HepG2 (cell line): ENCODE results near the gene UBE2O. TPM values are rescaled to one million over a fixed set of nuclear protein-coding genes. Genes with fewer than 3 reads are reported as not detected.
A peak's percentile ranks its signal among the peaks of the same experiment; 100 is the strongest.

Experiments
- NFIC ChIP-seq: IDR thresholded peaks from 2 replicates; pipeline ENCODE4 v1.6.1; 2012; ENCODE audit warnings: mild to moderate bottlenecking, low read length, inconsistent platforms
- RBFOX2 ChIP-seq: fragments of 200-400 bp; formaldehyde crosslinking; IDR thresholded peaks from 2 replicates; pipeline ENCODE4 v1.6.1; 2017; ENCODE audit warnings: low read depth, mild to moderate bottlenecking, low read length
- SP5 ChIP-seq: IDR thresholded peaks from 2 replicates; pipeline ENCODE4 v1.6.1; 2016; ENCODE audit warnings: low read depth, borderline replicate concordance
- polyA plus RNA-seq, 8 experiments: library from polyadenylated mRNA; depleted of rRNA in 3 of 8; stranded (reverse) in 7 of 8; unstranded in 1 of 8; fragments of >200 nt; fragmentation: Illumina TruSeq in 4 of 8; extraction: Trizol in 4 of 8; gene quantifications; 2 replicates each; pipeline versions ENCODE4 v1.2.1 to v1.2.3, GENCODE V29; 2011 to 2016; ENCODE audit warnings: low read depth in 4 of 8, missing spikeins in 1 of 8, mixed read lengths in 1 of 8; ENCODE audit not compliant: insufficient read depth in 1 of 8
- total RNA-seq, 5 experiments: library from RNA; depleted of rRNA; stranded (reverse); fragments of >200 nt; fragmentation: Illumina TruSeq; extraction: Trizol; gene quantifications; 2 replicates each; pipeline ENCODE4 v1.2.3, GENCODE V29; 2016; ENCODE audit warnings: low read depth in 1 of 5
- TF ChIP-seq, protein P1 (sequence below): sonication (generic); formaldehyde crosslinking; IDR thresholded peaks from 2 replicates; pipeline ENCODE4 v1.5.0; 2020; ENCODE audit warnings: mild to moderate bottlenecking, missing genetic modification reagents, borderline replicate concordance
- TF ChIP-seq, protein P2 (sequence below): sonication (generic); formaldehyde crosslinking; IDR thresholded peaks from 2 replicates; pipeline ENCODE4 v1.5.1; 2020; ENCODE audit warnings: mild to moderate bottlenecking, missing genetic modification reagents

The UBE2O gene
- total and polyA plus RNA-seq, 2 of the 13 experiments (the other 11 are each of a cell fraction or from before 2014, with no cell fraction given), result 21.5 to 23.5 TPM

DNA sequence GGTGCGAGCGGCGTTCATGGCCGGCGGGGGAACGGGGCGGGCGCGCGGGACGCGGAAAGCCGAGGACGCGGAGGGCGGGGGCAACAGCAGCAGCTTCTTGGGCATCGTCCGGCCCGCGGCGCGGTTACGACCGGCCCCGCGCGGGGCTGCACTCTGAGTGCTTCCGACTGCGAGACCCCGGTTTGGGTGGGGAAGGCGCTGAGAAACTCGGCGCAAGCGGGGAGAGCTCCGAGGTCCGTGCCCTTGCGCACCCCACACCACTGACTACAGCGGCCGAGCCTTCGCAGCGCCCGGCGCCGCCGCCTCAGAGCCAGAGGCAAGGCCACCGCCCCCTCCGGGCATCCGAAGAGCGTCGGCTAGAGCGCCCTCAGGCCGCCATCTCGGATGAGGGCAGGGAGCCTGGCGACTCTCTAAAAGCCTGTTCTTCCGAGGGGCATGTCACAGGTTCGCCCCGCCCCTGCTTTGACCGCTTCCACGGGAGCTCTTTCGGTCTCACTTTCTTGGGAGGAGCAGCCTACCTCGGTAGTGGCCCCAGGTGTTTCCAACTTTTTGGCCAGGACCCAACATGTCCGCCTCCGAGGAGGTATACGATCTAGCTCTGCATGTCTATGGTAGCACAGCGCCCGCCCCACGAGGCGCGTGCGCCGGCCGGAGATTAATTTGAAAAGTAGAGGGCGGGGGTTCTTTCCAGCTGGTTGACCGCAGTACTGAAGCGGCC lies 99.2 kb downstream of the UBE2O start, which contains the start of gene PRPSAP1 (continued):
- TF ChIP-seq, protein P1, sequence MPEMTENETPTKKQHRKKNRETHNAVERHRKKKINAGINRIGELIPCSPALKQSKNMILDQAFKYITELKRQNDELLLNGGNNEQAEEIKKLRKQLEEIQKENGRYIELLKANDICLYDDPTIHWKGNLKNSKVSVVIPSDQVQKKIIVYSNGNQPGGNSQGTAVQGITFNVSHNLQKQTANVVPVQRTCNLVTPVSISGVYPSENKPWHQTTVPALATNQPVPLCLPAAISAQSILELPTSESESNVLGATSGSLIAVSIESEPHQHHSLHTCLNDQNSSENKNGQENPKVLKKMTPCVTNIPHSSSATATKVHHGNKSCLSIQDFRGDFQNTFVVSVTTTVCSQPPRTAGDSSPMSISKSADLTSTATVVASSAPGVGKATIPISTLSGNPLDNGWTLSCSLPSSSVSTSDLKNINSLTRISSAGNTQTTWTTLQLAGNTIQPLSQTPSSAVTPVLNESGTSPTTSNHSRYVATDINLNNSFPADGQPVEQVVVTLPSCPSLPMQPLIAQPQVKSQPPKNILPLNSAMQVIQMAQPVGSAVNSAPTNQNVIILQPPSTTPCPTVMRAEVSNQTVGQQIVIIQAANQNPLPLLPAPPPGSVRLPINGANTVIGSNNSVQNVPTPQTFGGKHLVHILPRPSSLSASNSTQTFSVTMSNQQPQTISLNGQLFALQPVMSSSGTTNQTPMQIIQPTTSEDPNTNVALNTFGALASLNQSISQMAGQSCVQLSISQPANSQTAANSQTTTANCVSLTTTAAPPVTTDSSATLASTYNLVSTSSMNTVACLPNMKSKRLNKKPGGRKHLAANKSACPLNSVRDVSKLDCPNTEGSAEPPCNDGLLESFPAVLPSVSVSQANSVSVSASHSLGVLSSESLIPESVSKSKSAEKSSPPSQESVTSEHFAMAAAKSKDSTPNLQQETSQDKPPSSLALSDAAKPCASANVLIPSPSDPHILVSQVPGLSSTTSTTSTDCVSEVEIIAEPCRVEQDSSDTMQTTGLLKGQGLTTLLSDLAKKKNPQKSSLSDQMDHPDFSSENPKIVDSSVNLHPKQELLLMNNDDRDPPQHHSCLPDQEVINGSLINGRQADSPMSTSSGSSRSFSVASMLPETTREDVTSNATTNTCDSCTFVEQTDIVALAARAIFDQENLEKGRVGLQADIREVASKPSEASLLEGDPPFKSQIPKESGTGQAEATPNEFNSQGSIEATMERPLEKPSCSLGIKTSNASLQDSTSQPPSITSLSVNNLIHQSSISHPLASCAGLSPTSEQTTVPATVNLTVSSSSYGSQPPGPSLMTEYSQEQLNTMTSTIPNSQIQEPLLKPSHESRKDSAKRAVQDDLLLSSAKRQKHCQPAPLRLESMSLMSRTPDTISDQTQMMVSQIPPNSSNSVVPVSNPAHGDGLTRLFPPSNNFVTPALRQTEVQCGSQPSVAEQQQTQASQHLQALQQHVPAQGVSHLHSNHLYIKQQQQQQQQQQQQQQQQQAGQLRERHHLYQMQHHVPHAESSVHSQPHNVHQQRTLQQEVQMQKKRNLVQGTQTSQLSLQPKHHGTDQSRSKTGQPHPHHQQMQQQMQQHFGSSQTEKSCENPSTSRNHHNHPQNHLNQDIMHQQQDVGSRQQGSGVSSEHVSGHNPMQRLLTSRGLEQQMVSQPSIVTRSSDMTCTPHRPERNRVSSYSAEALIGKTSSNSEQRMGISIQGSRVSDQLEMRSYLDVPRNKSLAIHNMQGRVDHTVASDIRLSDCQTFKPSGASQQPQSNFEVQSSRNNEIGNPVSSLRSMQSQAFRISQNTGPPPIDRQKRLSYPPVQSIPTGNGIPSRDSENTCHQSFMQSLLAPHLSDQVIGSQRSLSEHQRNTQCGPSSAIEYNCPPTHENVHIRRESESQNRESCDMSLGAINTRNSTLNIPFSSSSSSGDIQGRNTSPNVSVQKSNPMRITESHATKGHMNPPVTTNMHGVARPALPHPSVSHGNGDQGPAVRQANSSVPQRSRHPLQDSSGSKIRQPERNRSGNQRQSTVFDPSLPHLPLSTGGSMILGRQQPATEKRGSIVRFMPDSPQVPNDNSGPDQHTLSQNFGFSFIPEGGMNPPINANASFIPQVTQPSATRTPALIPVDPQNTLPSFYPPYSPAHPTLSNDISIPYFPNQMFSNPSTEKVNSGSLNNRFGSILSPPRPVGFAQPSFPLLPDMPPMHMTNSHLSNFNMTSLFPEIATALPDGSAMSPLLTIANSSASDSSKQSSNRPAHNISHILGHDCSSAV (CRISPR knock-in tag), result 0 out of 2 replicates have a peak, but pooled peaks have one; percentile 76
- TF ChIP-seq RBFOX2 (peak; percentile 97), SP5 (CRISPR knock-in tag) (peak; percentile 77; the same call in 1 of the 2 replicates), NFIC (peak; percentile 79; the same call in 1 of the 2 replicates)
- TF ChIP-seq, protein P2, sequence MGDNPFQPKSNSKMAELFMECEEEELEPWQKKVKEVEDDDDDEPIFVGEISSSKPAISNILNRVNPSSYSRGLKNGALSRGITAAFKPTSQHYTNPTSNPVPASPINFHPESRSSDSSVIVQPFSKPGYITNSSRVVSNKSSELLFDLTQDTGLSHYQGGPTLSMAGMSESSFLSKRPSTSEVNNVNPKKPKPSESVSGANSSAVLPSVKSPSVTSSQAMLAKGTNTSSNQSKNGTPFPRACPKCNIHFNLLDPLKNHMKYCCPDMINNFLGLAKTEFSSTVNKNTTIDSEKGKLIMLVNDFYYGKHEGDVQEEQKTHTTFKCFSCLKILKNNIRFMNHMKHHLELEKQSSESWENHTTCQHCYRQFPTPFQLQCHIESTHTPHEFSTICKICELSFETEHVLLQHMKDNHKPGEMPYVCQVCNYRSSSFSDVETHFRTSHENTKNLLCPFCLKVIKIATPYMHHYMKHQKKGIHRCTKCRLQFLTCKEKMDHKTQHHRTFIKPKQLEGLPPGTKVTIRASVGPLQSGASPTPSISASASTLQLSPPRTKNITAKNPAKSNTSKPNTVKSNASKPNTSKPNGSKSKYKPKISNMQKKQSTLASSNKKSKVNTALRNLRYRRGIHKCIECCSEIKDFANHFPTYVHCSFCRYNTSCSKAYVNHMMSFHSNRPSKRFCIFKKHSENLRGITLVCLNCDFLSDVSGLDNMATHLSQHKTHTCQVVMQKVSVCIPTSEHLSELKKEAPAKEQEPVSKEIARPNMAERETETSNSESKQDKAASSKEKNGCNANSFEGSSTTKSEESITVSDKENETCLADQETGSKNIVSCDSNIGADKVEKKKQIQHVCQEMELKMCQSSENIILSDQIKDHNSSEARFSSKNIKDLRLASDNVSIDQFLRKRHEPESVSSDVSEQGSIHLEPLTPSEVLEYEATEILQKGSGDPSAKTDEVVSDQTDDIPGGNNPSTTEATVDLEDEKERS (CRISPR knock-in tag), result peak; percentile 58; the same call in 1 of the 2 replicates
